Glomerular endothelial cell (primary cell): Measurements from ENCODE around the gene CCDC85B. TPM values are rescaled to one million over a fixed set of nuclear protein-coding genes. Genes with fewer than 3 reads are reported as not detected.

Experiments
- DNase-seq: peaks from one replicate; pipeline ENCODE4 v3.0.0-alpha.2; 2011; ENCODE audit warnings: low read depth, low spot score; ENCODE audit errors: extremely low read depth
- total RNA-seq: library from RNA; depleted of rRNA; stranded (reverse); fragments of >200 nt; gene quantifications from 2 replicates; pipeline ENCODE4 v1.2.3, GENCODE V29; 2015

CCDC85B gene
- total RNA-seq, 1 donor from 2014 or later, result 201 TPM

DNA sequence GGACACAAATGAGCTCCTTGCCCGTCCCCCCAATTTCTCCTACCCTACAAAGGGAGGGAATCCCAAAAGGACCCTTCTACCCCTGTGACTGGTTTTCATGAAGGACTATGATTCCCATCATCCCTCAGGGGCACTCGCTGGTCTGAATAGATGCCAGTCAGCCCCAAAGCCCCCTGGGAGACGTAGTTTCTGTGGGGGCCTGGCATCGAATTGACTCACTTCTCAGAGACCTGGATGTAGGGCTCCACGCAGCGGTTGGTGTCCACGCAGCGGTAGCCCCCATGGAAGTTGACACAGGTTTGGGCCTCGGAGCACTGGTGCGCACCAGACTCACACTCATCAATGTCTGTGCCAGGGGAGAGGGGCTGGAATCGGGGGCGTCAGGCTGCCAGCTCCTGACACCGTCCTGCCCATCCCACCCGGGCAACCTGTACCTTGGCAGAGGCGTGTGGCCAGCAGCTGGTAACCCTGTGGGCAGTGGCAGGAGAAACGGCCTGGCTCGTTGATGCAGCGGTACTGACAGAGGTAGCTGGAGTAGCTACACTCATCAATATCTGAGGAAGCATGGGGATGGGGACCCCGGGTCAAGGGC, 22.3 kb upstream of the CCDC85B start:
- no peak for DNase-seq

DNA sequence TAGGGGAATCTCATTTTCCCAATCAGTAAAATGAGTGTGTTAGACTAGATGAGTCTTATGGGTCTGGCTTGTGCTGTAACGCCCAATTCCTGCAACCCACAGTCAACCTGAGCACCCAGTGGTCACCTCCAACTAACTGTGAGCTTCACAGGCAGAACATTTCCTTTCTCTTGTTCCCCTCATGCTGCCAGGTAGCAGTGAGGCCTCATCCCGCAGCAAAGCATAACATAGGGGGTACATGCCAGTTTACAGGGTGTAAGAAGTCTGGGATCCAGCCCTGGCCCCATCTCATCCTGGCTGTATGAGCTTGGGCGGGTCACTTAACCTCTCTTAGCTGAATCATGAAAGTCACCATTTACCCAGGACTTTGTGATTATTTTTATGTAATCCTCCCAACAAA, 21.6 kb upstream of the CCDC85B start:
- DNase-seq, result no peak

DNA sequence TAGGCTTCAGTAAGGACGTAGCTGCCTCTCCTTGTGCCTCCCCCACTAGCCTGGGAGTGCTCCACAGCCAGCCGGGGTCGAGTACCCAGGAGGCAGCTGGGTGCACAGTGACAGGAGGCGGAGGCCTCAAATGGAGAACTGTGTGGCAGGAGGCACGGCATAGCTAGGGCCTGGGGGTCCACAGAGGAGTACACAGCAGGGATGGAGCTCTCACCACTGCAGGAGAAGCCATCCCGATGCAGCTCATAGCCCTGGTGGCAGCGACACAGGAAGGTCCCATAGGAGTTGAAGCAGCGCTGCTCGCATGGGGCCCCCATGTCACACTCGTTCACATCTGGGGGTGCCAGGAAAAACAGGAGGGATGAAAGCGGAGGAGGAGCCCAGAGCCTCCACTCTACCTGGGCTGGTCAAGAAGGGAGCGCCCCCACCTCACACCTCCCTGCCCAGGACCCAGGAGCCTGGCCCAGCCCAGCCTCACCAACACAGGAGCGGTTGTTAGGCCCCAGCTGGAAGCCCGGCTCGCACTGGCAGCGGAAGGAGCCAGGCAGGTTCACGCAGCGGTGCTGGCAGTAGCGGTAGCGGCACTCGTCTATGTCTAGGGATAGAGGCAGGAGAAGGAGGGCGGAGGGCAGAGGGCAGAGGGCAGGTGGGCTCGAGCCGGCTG, 20.7 kb upstream of the CCDC85B start:
- no peak for DNase-seq

DNA sequence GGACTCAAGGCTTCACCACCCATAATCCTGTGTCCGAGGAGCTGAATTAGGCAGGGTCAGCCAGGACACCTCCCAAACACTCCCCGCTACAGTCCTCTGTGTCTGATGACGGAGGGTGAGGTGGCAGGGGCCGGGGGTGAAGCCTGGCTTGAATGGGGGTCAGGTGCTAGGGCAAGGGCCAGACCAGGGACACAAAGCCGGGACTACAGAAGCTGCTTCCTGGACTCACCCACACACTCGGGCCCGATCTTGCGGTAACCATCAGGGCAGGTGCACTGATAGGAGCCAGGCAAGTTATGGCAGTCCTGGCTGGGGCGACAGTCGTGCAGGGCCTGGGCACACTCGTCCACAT, 20.2 kb upstream of the CCDC85B start:
- DNase-seq, result no peak

DNA sequence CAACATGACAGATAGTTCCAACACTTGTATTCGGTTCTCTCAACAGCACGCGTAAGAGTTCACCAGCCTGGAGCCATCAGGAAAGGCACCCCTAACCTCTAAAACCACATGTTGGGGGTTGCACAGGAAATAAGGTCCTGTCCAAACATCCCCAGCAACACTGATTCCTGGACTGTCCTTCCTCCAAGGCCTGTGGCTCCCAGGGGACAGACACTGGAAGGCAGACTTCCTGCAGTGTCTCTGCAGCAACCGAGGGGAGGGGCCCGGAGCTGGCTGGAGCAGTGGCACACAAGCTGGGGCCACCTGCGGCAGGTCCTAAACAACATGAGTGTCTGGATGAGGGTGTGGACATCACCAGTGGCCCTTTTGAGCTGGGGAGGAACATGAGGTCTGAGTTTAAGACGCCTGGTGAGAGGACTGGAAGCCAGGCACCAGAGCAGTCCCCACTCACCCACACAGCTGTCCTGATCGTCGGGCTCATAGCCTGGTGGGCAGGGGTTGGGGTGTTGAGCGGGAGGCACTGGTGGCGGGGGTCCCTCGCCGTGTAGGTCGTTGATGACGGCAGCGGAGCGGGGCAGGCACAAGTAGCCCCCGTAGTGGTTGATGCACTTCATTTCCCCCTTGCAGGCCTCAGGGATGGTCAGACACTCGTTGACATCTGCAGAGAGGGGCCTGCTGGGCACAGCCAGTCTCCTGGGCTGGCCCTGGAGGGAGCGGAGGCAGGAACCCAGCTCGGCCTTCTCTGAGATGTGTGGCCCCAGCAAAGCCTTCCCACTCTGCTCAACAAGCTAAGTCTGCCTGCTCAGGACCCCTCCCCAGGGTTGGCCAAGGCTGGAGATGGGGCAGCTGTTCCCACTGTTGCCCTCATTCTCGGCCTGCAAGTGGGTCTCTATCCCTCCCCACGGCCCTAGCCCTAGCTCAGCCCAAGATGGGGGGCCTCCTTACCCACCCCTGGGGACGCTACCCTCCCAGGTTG, 19.5 kb upstream of the CCDC85B start:
- DNase-seq, result no peak

DNA sequence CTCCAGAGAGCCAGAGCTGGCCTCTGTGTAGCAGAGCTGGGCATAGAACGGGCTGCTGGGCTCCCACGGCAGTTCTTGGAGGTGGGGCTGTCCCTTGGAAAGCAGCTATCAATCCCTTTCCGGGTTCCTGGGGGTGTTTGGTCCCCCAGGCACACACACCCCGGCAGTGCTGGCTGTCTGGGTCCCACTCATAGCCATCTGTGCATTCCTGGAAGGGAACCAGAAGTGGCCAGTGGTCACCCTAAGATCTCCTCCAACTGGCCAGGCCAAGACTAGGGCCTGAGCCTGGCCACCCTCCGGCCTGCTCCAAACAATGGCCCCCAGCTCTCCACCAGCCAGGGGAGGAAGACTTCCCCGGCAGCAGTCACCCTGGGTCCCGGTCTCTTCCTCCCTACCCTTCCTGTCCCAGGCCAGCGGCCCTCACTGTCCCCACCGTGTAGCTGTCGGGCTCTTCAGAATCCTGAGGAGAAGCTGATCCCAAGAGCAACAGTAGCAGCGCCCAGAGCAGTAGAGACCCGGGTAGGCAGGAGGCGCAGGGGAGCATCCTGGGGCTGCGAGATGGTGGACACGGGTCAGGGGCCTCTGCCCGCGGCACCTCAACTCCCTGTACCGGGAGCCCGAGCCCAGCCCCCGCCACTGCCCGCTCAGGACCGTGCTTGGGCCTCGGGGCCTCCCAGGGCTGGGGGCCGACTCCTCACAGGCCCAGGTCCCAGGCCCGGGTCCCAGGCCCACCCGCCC, 18.5 kb upstream of the CCDC85B start:
- DNase-seq, result no peak

DNA sequence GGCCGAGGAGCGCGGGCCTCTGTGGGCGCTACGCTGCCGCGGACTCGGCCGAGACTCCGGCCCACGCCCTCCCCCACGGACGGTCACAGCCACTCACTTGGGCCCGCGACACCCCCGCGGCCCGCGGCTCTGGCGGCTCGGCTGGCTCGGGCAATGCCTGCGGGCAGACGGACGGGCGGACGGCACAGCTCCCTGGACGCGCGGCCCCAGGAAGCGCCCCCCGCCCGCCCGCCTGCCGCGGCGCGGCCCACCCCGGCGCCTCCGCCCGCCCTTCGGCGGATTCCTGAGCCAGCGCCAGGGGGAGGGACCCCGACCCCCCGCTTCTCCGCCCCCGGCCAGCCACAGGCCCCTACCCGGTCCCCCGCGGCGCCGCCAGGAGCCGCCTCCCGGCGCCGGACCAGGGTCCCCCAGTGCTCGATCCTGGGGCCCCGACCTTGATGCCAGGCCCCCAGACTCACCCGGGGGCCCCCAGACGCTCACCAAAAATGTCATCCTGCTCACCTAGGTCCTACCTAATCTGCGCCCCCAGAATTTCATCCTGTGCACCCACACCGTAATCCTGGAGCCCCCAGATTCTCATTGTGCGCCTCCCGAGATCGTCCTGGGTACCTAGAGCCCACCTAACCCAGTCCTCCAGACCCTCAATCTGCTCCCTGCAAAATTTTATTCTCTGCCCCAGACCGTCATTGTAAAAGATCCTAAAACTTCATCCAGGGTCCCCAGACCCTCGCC, 17.7 kb upstream of the CCDC85B start, which contains the start of gene EFEMP2:
Gene EFEMP2, minus strand, starts transcription at position 215 of the 732 bp plus-strand sequence. CDS start 446 bp downstream, outside the sequence.
- DNase-seq, result no peak

DNA sequence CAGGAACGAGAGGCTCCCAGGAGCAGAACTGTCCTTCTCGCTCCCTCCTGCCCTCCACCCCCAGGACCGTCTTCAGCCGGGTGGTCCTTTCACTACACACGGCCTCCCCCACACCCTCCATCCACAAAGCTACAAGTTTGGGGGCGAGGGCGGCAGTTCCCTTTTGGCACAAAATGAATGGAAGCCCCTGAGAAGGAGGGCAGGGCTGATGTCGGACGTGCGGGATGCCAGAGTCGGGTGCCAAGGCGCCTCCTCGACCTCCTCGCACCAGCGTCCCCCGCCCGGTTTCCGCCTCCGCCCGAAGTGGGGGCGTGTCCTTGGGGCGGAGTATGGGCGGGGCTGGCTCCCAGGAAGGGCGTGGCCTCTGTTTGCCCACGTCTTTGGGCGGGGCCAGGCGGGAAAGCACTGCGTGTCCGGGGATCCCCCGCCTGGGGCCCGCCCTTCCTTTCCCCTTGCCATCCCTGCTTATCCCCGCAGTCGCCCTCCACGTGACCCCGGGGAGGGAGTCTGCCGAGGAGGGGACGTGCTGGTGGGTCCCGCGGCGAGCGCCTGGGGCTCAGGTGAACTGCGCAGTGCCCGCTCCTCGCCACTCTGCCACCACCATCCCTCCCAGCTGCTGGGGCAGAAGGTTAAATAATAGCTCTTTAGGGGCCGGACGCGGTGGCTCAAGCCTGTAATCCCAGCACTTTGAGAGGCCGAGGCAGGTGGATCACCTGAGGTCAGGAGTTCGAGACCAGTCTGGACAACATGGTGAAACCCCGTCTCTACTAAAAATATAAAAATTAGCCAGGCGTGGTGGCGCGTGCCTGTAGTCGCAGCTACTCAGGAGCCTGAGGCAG, 16.9 kb upstream of the CCDC85B start:
- no peak for DNase-seq

DNA sequence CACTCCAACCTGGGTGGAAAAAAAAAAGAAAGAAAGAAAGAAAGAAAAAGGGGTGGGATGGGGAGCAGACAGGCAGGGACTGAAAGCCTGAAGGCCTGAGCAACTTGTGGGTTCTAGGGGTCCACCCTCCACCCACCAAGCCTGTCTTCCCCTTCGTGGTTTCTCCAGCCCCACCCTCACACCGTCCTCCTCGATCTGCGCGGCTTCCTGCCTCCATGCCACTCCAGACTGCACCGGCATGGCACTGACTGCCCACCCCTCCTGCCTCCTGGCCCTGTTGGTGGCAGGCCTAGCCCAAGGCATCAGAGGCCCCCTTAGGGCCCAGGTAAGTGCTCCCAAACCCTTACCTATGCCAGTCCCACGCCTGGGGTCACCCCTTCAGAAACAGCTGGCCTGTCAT, 10.9 kb upstream of the CCDC85B start, which contains the start of gene CTSW:
Gene CTSW, plus strand, starts transcription at position 221 of the 400 bp plus-strand sequence. Its CDS starts 18 bp downstream, at position 239.
- DNase-seq, result no peak

DNA sequence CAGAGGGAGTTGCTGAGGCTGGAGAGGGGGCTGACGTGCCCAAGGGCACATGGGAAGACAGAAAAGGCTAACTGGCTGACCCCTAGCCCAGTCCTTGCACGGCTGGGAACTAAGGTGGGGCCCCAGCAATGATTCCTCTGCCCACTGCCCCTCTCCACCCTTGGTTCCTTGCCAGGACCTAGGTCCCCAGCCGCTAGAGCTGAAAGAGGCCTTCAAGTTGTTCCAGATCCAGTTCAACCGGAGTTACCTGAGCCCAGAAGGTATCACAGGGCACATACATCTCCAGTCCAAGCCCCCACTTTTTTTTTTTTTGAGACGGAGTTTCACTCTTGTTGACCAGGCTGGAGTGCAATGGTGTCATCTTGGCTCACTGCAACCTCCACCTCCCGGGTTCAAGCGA, 10.4 kb upstream of the CCDC85B start:
- no peak for DNase-seq

DNA sequence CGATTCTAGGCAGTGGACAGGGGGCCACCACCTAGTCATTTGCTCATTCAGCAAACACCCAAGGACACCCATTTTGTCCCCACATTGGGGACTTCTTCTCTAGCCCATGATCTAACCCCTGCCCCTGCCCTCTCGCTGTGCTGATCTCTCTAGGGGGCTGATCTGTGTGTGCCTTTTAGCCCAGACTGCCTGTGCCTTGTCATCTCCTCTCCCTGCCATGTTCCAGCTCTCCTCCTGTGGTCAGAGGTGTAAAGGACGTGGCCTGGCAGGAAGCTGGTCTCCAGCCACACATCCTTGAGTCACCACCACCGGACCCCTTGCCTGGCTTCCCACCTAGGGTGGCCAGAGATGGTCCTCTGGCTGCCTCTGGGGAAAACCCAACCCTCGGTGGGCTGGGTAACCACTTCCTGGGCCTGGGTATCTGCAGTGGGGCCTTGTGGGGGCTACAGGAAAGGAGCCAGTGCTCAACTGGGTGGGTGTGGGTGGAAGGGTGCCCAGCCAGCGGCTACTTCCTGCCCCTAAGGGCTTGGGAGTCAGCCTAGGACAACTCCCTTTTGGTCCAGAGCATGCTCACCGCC, 9.5 kb upstream of the CCDC85B start:
- DNase-seq, result no peak

DNA sequence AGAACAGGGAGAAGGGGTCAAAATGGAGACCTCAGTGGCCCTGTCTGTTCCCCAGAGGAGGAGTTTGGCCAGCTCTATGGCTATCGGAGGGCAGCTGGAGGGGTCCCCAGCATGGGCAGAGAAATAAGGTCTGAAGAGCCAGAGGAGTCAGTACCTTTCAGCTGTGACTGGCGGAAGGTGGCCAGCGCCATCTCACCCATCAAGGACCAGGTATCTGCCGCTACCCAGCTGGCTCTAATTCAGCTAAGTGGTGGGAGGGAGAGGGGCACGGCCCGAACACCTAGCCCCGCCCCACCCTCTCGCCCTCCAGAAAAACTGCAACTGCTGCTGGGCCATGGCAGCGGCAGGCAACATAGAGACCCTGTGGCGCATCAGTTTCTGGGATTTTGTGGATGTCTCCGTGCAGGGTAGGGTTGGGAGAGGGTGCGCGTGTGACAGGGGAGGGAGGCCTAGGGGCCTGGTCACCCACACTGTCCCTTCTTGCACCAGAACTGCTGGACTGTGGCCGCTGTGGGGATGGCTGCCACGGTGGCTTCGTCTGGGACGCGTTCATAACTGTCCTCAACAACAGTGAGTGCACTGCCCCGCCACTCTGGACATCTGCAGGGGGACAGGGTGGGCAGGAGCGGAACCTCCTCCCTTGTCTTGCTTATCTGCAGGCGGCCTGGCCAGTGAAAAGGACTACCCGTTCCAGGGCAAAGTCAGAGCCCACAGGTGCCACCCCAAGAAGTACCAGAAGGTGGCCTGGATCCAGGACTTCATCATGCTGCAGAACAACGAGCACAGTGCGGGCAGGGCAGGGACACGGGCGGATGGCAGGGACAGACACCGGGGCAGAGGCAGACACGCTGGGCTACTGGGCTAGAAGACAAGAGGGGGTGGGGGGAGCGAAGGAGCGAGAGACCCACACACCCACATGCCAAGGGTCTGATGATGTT, 8.1 kb upstream of the CCDC85B start:
- DNase-seq, result no peak

DNA sequence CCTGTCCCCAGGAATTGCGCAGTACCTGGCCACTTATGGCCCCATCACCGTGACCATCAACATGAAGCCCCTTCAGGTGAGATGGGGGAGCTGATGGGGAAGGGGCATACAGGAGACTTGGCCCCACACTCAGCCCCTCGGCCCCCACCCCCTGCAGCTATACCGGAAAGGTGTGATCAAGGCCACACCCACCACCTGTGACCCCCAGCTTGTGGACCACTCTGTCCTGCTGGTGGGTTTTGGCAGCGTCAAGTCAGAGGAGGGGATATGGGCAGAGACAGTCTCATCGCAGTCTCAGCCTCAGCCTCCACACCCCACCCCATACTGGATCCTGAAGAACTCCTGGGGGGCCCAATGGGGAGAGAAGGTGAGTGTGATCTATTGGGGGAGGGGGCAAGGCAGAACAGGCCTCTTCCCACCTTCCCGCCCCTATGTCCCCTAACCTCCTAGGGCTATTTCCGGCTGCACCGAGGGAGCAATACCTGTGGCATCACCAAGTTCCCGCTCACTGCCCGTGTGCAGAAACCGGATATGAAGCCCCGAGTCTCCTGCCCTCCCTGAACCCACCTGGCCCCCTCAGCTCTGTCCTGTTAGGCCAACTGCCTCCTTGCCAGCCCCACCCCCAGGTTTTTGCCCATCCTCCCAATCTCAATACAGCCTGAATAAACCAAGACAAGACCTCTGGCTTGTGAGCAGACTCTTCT, 7.3 kb upstream of the CCDC85B start:
- DNase-seq, result no peak

DNA sequence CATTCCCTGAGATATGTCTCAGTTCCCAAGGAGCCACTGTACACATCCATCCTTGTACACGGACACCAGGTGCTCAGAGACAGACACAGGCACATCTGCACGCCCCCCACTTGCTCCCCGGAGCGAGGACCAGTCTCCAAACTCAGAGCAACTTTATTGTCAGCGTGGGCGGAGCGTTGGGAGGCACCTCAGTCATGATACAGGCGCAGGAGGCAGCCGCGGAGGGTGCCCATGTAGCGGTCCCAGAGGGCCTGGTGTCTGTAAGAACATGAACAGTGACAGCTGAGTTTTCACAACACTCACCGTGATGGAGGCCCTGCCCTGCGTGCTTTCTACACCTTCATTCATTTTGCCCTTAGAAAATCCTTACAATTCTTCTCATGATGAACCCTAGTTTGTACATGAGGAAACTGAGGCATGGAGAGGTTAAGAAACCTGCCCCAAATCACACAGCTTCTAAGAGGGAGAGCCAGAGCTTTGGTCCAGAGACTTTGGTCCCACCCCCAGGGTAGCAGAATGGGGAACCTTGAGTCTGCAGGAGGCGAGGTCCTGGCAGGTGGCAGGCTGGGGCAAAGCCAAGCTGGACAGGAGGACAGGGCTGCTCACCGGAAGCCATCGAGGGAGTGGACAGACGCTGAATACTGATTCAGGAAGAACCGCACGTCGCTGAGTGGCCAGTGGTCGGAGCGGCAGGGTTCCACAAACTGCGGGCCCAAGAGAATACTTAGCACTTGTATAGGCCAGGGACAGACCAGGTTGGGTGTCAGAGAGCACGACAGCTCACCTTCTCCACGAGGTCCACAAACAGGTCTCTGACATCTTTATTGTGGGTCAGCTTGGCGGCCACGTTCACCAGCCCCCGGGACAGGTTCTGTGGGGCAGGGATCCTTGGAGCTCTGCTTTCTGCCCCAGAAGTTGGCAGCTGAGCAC, 6.4 kb upstream of the CCDC85B start:
- DNase-seq, result no peak

DNA sequence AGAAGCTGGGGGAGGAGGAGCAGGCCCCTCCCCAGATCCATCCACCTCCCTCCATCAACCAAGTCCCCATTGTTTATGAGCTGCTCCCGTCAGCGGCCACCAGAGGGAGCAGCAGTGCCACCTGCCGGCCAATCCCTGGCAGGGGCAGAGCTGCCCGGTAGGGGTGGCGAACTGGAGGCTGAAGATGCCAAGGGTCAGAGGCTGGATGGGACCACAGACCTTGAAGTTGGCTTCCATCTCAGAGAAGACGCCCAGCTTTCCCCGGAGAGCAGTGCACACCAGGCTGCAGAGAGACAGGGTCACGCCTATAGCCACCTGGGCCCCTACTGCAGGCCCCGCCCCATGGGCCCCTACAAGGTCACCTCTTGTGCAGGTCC, 5.8 kb upstream of the CCDC85B start:
- no peak for DNase-seq

DNA sequence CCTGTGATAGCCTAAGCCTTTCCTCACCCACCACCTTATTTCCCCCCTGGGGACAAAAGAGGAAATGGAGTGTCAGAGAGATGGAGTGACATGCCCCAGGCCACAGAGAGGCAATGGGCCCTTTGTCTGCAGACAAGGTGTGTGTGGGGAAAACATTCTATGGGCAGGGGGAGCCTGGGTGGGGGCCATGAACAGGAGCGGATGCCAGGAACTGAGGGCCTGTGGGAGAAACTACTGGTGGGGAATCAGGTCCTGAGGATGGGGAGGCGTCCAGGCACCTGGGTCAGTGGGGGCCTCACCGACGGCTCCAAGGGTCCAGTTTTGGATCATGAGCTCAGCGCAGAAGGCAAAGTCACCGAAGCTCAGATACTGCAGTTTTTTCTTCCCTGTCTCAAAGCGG, 5.2 kb upstream of the CCDC85B start:
- no peak for DNase-seq
